ENCODE data around the gene ABCC1.
"Not testable (repeated sequence)": the region's sequence is repeated elsewhere in the genome, so short reads cannot be mapped to it uniquely, and the experiment has no call there.

Gene ABCC1

GRCh38 chr16:15967655-15968315, 18.4 kb downstream of the ABCC1 start:
- no peak for DNase-seq

- no peak for DNase-seq
Observed at GRCh38 chr16:15970202-15970601, 20.8 kb downstream of the ABCC1 start.

GRCh38 chr16:15970743-15971439, 21.5 kb downstream of the ABCC1 start:
- no peak for DNase-seq

- no peak for DNase-seq
Observed at GRCh38 chr16:15971440-15971815, 22.0 kb downstream of the ABCC1 start.

- DNase-seq = no peak
Observed at GRCh38 chr16:15972046-15972868, 22.8 kb downstream of the ABCC1 start.

- no peak for DNase-seq
Observed at GRCh38 chr16:15973421-15973820, 24.0 kb downstream of the ABCC1 start.

- DNase-seq = no peak
Observed at GRCh38 chr16:15974057-15974456, 24.6 kb downstream of the ABCC1 start.

- no peak for DNase-seq
Observed at GRCh38 chr16:15975172-15975571, 25.8 kb downstream of the ABCC1 start.

GRCh38 chr16:15976225-15976812, 26.9 kb downstream of the ABCC1 start:
- no peak for DNase-seq

GRCh38 chr16:15976929-15977637, 27.7 kb downstream of the ABCC1 start:
- no peak for DNase-seq

GRCh38 chr16:15979801-15980200, 30.4 kb downstream of the ABCC1 start:
- DNase-seq = no peak

GRCh38 chr16:15980329-15980728, 30.9 kb downstream of the ABCC1 start:
- DNase-seq = no peak

GRCh38 chr16:15981382-15981781, 32.0 kb downstream of the ABCC1 start:
- no peak for DNase-seq

- DNase-seq = not testable (repeated sequence)
Observed at GRCh38 chr16:15982194-15982915, 32.9 kb downstream of the ABCC1 start.

GRCh38 chr16:15983898-15984297, 34.5 kb downstream of the ABCC1 start:
- no peak for DNase-seq

GRCh38 chr16:15985144-15985543, 35.7 kb downstream of the ABCC1 start:
- DNase-seq = no peak

- no peak for DNase-seq
Observed at GRCh38 chr16:15986261-15986660, 36.8 kb downstream of the ABCC1 start.

- no peak for DNase-seq
Observed at GRCh38 chr16:15988268-15989013, 39.0 kb downstream of the ABCC1 start.

GRCh38 chr16:15990902-15991301, 41.5 kb downstream of the ABCC1 start:
- no peak for DNase-seq

- DNase-seq = no peak
Observed at GRCh38 chr16:15993128-15993527, 43.7 kb downstream of the ABCC1 start.

GRCh38 chr16:15993541-15993940, 44.1 kb downstream of the ABCC1 start:
- no peak for DNase-seq
